MM.1S (cell line): ENCODE results near the gene NPFF.

ENCODE experiments used
- DNase-seq: peaks from one replicate; pipeline ENCODE4 v3.0.0-alpha.2; 2015
- H2AFZ ChIP-seq: fragments of 300-600 bp; sonication (generic); 2 replicates; pipeline ENCODE4 v1.6.0; 2016; ENCODE audit warnings: antibody characterized with exemption, low read length
- H3F3A ChIP-seq: fragments of 300-600 bp; sonication (generic); 2 replicates; pipeline ENCODE4 v1.6.1; 2016; ENCODE audit warnings: mild to moderate bottlenecking, antibody characterized with exemption, low read length, moderate library complexity, mixed read lengths; ENCODE audit not compliant: insufficient read depth
- H3K27ac ChIP-seq: fragments of 300-600 bp; sonication (generic); 2 replicates; pipeline ENCODE4 v1.5.1; 2016; ENCODE audit warnings: mild to moderate bottlenecking, low read length
- H3K27me3 ChIP-seq: fragments of 300-600 bp; sonication (generic); replicated peaks from 2 replicates; pipeline ENCODE4 v1.6.0; 2016; ENCODE audit warnings: low read length; ENCODE audit not compliant: insufficient read depth
- H3K36me3 ChIP-seq: fragments of 300-600 bp; sonication (generic); replicated peaks from 2 replicates; pipeline ENCODE4 v1.6.1; 2016; ENCODE audit warnings: mild to moderate bottlenecking, low read length, mixed read lengths; ENCODE audit not compliant: insufficient read depth
- H3K4me1 ChIP-seq: fragments of 300-600 bp; sonication (generic); 2 replicates; pipeline ENCODE4 v1.6.1; 2016; ENCODE audit warnings: low read length, mixed read lengths
- H3K4me2 ChIP-seq: fragments of 300-600 bp; sonication (generic); 2 replicates; pipeline ENCODE4 v1.6.0; 2016; ENCODE audit warnings: low read depth, low read length
- H3K4me3 ChIP-seq: fragments of 300-600 bp; sonication (generic); 2 replicates; pipeline ENCODE4 v1.5.1; 2016; ENCODE audit warnings: low read length, mixed read lengths
- H3K79me2 ChIP-seq: fragments of 300-600 bp; sonication (generic); 2 replicates; pipeline ENCODE4 v1.6.1; 2016; ENCODE audit warnings: mixed run types, low read length, mixed read lengths
- H3K9ac ChIP-seq: fragments of 300-600 bp; sonication (generic); 2 replicates; pipeline ENCODE4 v1.6.1; 2016; ENCODE audit warnings: low read length, mixed read lengths
- H3K9me2 ChIP-seq: fragments of 300-600 bp; sonication (generic); replicated peaks from 2 replicates; pipeline ENCODE4 v1.6.1; 2016; ENCODE audit warnings: mild to moderate bottlenecking, low read length, mixed read lengths; ENCODE audit not compliant: insufficient read depth
- H3K9me3 ChIP-seq: fragments of 300-600 bp; sonication (generic); replicated peaks from 2 replicates; pipeline ENCODE4 v1.6.1; 2016; ENCODE audit warnings: mild to moderate bottlenecking, low read length, mixed read lengths; ENCODE audit not compliant: insufficient read depth
- H4K20me1 ChIP-seq: fragments of 300-600 bp; sonication (generic); 2 replicates; pipeline ENCODE4 v1.6.1; 2016; ENCODE audit warnings: mild to moderate bottlenecking, low read length, moderate library complexity, mixed read lengths; ENCODE audit not compliant: insufficient read depth
- EZH2 ChIP-seq: fragments of 300-600 bp; sonication (generic); optimal IDR thresholded peaks from 2 replicates; pipeline ENCODE3; 2017; ENCODE audit warnings: low read depth, mild to moderate bottlenecking, antibody characterized with exemption, low read length, mixed read lengths
- EZH2phosphoT487 ChIP-seq: fragments of 300-600 bp; sonication (generic); IDR thresholded peaks from 2 replicates; pipeline ENCODE4 v1.6.1; 2018; ENCODE audit warnings: antibody characterized with exemption, low read length
- TF ChIP-seq, protein P1 (sequence below): fragments of 300-600 bp; sonication (generic); IDR thresholded peaks from 2 replicates; pipeline ENCODE4 v1.5.1; 2016; ENCODE audit warnings: antibody characterized with exemption, low read length, mixed read lengths

Gene NPFF

DNA sequence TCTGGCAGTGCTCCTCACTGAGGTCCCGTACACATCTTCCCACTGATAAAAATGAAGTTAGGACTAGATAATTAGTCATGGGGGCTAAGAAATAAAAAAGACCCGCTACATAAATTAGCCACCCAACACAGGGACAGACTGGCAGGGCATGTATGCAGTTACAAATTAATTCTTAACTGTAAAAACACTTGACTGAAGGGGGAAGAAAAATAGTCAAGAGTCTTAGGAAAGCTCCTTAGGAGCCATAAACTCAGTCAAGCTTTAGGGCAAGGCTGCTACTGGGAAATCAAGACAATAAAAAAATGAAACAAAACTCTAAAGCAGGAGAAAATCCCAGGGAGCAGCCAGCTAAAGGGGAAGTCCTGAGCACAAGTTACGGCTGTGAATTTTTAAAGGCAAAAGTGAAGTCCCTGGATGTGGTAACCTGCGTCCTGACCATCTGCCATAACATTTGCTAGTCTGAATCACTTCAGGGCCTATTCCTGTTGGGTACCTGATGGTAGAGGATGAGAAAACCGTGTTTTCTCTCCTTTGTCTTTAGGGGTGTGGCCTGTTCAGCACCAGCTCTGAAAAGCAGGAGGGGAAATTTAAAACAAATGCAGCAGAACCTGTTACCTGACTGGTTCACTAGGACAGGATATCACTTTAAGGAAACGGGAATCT, 7.5 kb upstream of the NPFF start:
- Histone ChIP-seq H3K27ac (no peak overlapping the region), H3K9me2 (no peaks in the 10 kb centered on the region), H3K9ac (no peak overlapping the region), H3F3A (no peaks in the 10 kb centered on the region), H3K4me2 (no peak overlapping the region), H4K20me1 (no peaks in the 10 kb centered on the region), H3K27me3 (no peaks in the 10 kb centered on the region), H2AFZ (no peak overlapping the region), H3K9me3 (no peaks in the 10 kb centered on the region), H3K4me3 (no peak overlapping the region), H3K4me1 (no peaks in the 10 kb centered on the region), H3K36me3 (no peaks in the 10 kb centered on the region), H3K79me2 (no peaks in the 10 kb centered on the region)
- TF ChIP-seq EZH2phosphoT487 (no peak), EZH2 (no peak)
- TF ChIP-seq, protein P1, sequence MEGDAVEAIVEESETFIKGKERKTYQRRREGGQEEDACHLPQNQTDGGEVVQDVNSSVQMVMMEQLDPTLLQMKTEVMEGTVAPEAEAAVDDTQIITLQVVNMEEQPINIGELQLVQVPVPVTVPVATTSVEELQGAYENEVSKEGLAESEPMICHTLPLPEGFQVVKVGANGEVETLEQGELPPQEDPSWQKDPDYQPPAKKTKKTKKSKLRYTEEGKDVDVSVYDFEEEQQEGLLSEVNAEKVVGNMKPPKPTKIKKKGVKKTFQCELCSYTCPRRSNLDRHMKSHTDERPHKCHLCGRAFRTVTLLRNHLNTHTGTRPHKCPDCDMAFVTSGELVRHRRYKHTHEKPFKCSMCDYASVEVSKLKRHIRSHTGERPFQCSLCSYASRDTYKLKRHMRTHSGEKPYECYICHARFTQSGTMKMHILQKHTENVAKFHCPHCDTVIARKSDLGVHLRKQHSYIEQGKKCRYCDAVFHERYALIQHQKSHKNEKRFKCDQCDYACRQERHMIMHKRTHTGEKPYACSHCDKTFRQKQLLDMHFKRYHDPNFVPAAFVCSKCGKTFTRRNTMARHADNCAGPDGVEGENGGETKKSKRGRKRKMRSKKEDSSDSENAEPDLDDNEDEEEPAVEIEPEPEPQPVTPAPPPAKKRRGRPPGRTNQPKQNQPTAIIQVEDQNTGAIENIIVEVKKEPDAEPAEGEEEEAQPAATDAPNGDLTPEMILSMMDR, result no peak
- DNase-seq, result no peak

DNA sequence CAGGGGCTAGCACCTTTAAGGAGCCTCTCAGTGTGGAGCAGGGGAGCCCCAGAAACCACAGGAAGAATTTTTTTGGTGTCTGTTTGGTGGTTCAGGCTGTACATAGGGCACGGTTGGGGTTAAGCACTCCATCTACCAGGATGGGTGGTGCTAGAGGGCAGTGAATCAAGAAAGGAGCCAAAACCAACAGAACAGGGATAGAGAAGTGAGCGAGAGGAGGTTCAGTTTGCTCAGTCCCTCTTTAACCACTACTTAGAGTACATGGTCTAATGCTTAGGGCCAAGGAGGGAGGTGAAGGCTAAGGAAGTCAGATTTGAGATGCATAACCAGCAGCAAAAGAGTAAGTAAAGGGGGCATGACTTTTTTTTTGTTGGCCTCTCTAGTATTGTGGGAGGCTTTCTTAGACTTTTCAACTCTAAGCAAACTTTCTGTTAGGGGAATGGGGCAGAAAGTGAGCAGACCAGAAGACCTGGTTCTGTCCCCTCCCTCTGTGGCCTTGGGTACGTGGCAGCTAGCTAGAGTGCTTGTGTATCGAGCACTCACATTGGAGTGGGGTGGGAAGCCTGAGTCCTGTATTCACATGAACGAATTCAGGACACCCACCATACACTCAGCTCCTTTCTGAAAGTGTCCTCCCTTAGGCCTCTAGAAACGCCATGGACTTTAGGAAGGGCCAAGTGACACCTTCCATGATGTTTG, 6.6 kb upstream of the NPFF start:
- H4K20me1 ChIP-seq, result no peaks in the 10 kb centered on the region

DNA sequence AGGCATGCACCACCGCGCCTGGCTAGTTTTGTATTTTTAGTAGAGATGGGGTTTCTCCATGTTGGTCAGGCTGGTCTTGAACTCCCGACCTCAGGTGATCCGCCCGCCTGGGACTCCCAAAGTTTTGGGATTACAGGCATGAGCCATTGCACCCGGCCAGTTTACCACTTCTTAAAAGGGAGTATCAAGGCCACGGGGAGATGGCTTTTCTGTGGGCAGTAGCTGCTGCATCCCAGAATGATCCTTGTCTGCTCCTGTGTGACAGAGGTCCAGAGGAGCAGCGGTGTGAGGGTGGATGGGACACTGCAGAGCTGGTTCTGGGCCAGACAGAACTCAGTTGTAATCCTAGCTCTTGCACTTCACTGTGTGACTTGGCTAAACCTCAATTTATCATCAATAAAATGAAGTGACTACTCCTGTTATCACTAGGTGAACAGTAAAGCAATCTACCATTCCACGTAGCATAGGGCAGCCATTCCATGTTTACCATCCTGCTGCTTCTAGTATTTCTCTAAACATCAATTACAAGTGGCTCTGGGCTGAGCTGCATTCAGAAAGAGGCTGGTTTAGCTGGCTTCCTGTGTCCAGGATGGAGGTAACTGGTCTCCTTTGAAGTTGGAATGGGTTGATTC, 3.0 kb upstream of the NPFF start:
- no peak for DNase-seq
- Histone ChIP-seq H3K4me3 (no peak overlapping the region), H3K36me3 (no peaks in the 10 kb centered on the region), H3K9me3 (no peaks in the 10 kb centered on the region), H3K9ac (no peak overlapping the region), H3K27me3 (no peaks in the 10 kb centered on the region), H2AFZ (no peak overlapping the region), H4K20me1 (no peaks in the 10 kb centered on the region), H3K27ac (no peak overlapping the region), H3F3A (no peaks in the 10 kb centered on the region), H3K79me2 (no peaks in the 10 kb centered on the region), H3K4me2 (no peak overlapping the region), H3K4me1 (peaks cover 7% of the 10 kb centered on the region), H3K9me2 (no peaks in the 10 kb centered on the region)
- TF ChIP-seq EZH2, result no peak
- TF ChIP-seq EZH2phosphoT487, result no peak

More for the DNA sequence above, 6.6 kb upstream of the NPFF start:
- H3K9ac ChIP-seq, result no peak overlapping the region
- H3K9me3 ChIP-seq, result no peaks in the 10 kb centered on the region
- H3K4me3 ChIP-seq, result no peak overlapping the region
- TF ChIP-seq, protein P1, result no peak
- TF ChIP-seq EZH2 (no peak), EZH2phosphoT487 (no peak)
- H3K27me3 ChIP-seq, result no peaks in the 10 kb centered on the region
- no peaks in the 10 kb centered on the region for H3K9me2 ChIP-seq
- no peak overlapping the region for H2AFZ ChIP-seq
- H3K36me3 ChIP-seq, result no peaks in the 10 kb centered on the region
- H3F3A ChIP-seq, result no peaks in the 10 kb centered on the region
- no peaks in the 10 kb centered on the region for H3K79me2 ChIP-seq
- DNase-seq, result no peak
- H3K4me2 ChIP-seq, result no peak overlapping the region
- H3K27ac ChIP-seq, result no peak overlapping the region
- H3K4me1 ChIP-seq, result peaks cover 2% of the 10 kb centered on the region
